ENCODE measurements around the gene OGDH. TPM values are rescaled to one million over a fixed set of nuclear protein-coding genes. Genes with fewer than 3 reads are reported as not detected.

The OGDH gene
- total RNA-seq, 4 donors from 2014 or later = 38.2 to 97.6 (median 78.6) TPM

DNA sequence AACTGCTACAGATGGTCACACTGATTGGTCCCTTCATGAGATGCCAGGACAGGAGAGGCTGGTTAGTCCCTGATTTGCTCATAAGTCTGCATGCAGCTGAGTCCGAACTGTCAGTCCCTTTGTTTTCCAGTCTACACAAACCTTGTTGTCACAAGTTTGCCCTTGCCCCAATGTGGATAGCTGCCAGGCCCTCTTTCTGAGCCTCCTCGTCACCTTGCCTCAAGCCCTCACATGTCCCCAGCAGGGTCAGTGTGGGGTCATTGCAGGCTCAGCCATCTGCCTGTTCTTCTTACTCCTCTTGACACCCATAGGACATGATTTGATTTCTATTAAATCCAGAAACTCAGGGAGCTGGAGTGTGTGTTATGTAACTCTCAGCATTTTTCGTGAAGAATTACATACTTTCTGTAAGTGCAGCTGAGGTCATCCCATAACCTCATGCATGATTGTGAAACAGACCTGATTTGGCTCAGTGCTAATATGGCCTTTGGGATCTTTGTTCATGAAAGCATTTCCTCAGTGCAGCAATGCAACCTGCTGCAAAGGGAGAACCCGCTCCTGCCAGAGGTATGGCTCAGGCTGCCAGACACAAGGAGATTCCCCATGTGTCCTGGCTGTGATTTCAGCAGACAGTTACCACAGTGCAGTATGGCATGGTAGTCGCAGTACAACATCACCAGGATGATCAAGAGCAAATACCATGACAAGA, 72.2 kb downstream of the OGDH start:
- intact Hi-C loops (cut with DNase I; ENCODE audit: low total_unique reads) = no loop called here
- H3K9me3 ChIP-seq = no peaks in the 10 kb centered on the region
- DNase-seq = peak; percentile 15
- H3K4me3 ChIP-seq = no peak overlapping the region
- H3K36me3 ChIP-seq = no peaks in the 10 kb centered on the region
- no peaks in the 10 kb centered on the region for H3K27me3 ChIP-seq
- TF ChIP-seq, protein P1, sequence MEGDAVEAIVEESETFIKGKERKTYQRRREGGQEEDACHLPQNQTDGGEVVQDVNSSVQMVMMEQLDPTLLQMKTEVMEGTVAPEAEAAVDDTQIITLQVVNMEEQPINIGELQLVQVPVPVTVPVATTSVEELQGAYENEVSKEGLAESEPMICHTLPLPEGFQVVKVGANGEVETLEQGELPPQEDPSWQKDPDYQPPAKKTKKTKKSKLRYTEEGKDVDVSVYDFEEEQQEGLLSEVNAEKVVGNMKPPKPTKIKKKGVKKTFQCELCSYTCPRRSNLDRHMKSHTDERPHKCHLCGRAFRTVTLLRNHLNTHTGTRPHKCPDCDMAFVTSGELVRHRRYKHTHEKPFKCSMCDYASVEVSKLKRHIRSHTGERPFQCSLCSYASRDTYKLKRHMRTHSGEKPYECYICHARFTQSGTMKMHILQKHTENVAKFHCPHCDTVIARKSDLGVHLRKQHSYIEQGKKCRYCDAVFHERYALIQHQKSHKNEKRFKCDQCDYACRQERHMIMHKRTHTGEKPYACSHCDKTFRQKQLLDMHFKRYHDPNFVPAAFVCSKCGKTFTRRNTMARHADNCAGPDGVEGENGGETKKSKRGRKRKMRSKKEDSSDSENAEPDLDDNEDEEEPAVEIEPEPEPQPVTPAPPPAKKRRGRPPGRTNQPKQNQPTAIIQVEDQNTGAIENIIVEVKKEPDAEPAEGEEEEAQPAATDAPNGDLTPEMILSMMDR (IDR thresholded peaks at IDR 0.05) = no peak
- no peak for TF ChIP-seq POLR2A (IDR thresholded peaks at IDR 0.05)
- no peaks in the 10 kb centered on the region for H3K4me1 ChIP-seq
- H3K27ac ChIP-seq = no peak overlapping the region

DNA sequence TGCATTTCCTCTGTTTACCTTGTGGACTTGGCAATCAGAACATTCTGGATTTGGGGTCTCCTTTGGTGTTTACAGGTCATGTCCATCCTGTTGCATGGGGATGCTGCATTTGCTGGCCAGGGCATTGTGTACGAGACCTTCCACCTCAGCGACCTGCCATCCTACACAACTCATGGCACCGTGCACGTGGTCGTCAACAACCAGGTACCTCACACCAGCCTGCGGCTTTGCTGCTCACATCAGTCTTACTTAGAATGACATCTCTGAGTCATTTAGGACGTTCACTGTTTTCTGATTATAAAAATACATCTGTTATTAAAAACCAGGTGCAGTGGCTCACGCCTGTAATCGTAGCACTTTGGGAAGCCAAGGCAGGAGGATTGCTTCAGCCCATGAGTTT, 75.2 kb downstream of the OGDH start:
- no peak for TF ChIP-seq POLR2A (IDR thresholded peaks at IDR 0.05)
- TF ChIP-seq, protein P1 (IDR thresholded peaks at IDR 0.05) = no peak
- H3K4me1 ChIP-seq = no peaks in the 10 kb centered on the region
- H3K4me3 ChIP-seq = no peak overlapping the region
- intact Hi-C loops (cut with DNase I; ENCODE audit: low total_unique reads) = no loop called here
- H3K36me3 ChIP-seq = no peaks in the 10 kb centered on the region
- no peaks in the 10 kb centered on the region for H3K9me3 ChIP-seq
- H3K27ac ChIP-seq = no peak overlapping the region
- DNase-seq = no peak
- H3K27me3 ChIP-seq = no peaks in the 10 kb centered on the region

DNA sequence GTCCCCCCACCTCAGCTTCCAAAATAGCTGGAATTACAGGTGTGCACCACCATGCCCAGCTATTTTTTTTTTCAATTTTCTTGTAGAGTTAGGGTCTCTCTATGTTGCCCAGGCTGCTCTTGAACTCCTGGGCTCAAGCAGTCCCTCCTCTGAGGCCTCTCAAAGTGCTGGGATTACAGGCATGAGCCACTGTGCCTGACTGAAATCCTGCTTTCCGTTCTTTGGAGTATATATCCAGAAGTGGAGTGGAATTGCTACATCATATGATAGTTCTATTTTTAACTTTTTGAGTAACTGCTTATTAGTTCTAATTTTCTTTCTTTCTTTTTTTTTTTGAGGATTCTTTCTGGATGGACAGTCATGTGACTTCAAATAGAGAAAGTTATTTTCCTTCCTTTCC, 79.3 kb downstream of the OGDH start:
- H3K9me3 ChIP-seq = no peaks in the 10 kb centered on the region
- H3K4me1 ChIP-seq = no peaks in the 10 kb centered on the region
- H3K36me3 ChIP-seq = no peaks in the 10 kb centered on the region
- no peak for DNase-seq
- peak overlapping the region in 1 of 2 donors; percentile 49 for H3K27ac ChIP-seq
- H3K27me3 ChIP-seq = no peaks in the 10 kb centered on the region
- TF ChIP-seq, protein P1 (IDR thresholded peaks at IDR 0.05) = no peak
- intact Hi-C loops (cut with DNase I; ENCODE audit: low total_unique reads) = no loop called here
- H3K4me3 ChIP-seq = no peak overlapping the region

DNA sequence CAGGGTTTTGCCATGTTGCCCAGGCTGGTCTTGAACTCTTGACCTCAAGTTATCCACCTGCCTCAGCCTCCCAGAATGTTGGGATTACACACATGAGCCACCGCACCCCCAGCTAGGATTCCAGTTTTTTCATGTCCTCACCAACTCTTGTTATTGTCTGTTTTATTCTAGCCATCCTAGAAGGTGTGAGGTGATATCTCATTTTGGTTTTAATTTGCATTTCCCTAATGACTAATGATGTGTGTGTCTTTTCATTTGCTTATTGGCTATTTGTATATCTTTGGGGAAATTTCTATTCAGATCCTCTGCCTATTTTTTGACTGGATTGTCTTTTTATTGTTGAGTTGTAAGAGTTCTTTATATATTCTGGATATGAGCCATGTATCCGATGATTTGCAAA, 83.0 kb downstream of the OGDH start:
- no peaks in the 10 kb centered on the region for H3K9me3 ChIP-seq
- intact Hi-C loops (cut with DNase I; ENCODE audit: low total_unique reads) = no loop called here
- H3K27me3 ChIP-seq = no peaks in the 10 kb centered on the region
- H3K4me3 ChIP-seq = no peak overlapping the region
- no peaks in the 10 kb centered on the region for H3K4me1 ChIP-seq
- no peak for TF ChIP-seq POLR2A (IDR thresholded peaks at IDR 0.05)
- TF ChIP-seq, protein P1 (IDR thresholded peaks at IDR 0.05) = no peak
- DNase-seq = no peak
- H3K27ac ChIP-seq = no peak overlapping the region
- no peaks in the 10 kb centered on the region for H3K36me3 ChIP-seq

DNA sequence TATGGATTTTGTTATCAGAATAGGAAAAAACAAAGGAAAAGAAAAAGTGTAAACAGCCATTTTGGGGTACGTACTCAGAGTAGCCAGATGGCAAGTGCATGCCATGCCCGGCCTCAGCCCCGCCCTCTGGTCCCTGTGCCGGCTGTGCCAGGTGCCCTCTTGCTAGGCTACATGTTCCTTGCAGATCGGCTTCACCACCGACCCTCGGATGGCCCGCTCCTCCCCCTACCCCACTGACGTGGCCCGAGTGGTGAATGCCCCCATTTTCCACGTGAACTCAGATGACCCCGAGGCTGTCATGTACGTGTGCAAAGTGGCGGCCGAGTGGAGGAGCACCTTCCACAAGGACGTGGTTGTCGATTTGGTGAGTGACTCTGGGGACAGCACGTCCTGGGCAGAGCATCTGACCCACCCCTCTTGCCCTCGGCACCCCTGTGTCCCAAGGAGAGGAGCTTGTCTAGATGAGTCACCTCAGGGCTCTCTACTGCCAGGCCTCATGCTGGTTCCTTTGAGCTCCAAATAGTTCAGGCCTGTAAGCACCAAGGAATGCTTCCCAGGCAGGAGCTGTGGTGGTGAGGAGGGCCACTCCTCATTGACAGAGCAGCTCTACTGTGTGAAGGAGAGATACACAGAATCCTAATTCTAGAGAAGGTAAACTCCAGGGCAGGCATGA, 87.3 kb downstream of the OGDH start:
- H3K36me3 ChIP-seq = no peaks in the 10 kb centered on the region

More for the DNA sequence above, 87.3 kb downstream of the OGDH start:
- no peak for TF ChIP-seq POLR2A (IDR thresholded peaks at IDR 0.05)
- TF ChIP-seq, protein P1 (IDR thresholded peaks at IDR 0.05) = no peak
- Histone ChIP-seq H3K27me3 (no peaks in the 10 kb centered on the region), H3K9me3 (no peaks in the 10 kb centered on the region), H3K4me3 (no peak overlapping the region), H3K27ac (no peak overlapping the region), H3K4me1 (no peaks in the 10 kb centered on the region)
- DNase-seq = no peak
- intact Hi-C loops (cut with DNase I; ENCODE audit: low total_unique reads) = no loop called here
